Rectal smooth muscle tissue (tissue), 1 donor: ENCODE data around the gene SSX2IP.
"Not testable (repeated sequence)": the region's sequence is repeated elsewhere in the genome, so short reads cannot be mapped to it uniquely, and the experiment has no call there.

Experiments
- H3K27ac ChIP-seq: one replicate; pipeline ENCODE4 v1.7.0; 2013; ENCODE audit warnings: low read depth, low read length, inconsistent platforms
- H3K27me3 ChIP-seq: one replicate; pipeline ENCODE4 v1.7.0; 2013; ENCODE audit warnings: low read length; ENCODE audit not compliant: control insufficient read depth, insufficient read depth
- H3K36me3 ChIP-seq: one replicate; pipeline ENCODE4 v1.7.0; 2013; ENCODE audit warnings: low read length; ENCODE audit not compliant: control insufficient read depth, insufficient read depth
- H3K4me1 ChIP-seq: one replicate; pipeline ENCODE4 v1.7.0; 2013; ENCODE audit warnings: low read length; ENCODE audit not compliant: control insufficient read depth, insufficient read depth
- H3K4me3 ChIP-seq: one replicate; pipeline ENCODE4 v1.7.0; 2013; ENCODE audit warnings: low read length
- H3K9ac ChIP-seq: one replicate; pipeline ENCODE4 v1.7.0; 2013; ENCODE audit warnings: low read length

Gene SSX2IP

DNA sequence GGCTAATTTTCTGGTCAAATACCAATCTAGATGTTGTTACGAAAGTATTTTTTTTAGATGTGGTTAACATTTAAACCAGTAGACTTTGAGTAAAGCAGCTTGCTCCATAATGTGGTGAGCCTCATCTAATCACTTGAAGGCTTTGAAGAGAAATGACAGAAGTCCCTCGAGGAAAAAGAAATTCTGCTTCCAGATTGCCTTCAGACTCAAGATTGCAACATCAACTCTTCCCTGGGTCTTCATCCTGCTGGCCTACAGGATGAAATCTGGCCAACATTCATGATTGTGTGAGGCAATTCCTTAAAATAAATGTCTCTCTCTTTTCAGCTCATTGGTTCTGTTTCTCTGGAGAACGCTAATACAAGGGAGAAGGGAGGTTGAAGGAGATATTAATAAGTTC, 32.5 kb upstream of the SSX2IP start:
- no peak overlapping the region for H3K27ac ChIP-seq
- H3K27me3 ChIP-seq = no peaks in the 10 kb centered on the region
- H3K4me3 ChIP-seq = no peak overlapping the region
- H3K9ac ChIP-seq = no peak overlapping the region
- peaks cover 23% of the 10 kb centered on the region for H3K4me1 ChIP-seq
- H3K36me3 ChIP-seq = no peaks in the 10 kb centered on the region

GRCh38 chr1:84721872-84722271, 31.6 kb upstream of the SSX2IP start:
- not testable (repeated sequence) for H3K9ac ChIP-seq, H3K4me3 ChIP-seq, H3K36me3 ChIP-seq, H3K27me3 ChIP-seq
- peak overlapping the region; percentile 70 for H3K27ac ChIP-seq
- peaks cover 23% of the 10 kb centered on the region for H3K4me1 ChIP-seq

DNA sequence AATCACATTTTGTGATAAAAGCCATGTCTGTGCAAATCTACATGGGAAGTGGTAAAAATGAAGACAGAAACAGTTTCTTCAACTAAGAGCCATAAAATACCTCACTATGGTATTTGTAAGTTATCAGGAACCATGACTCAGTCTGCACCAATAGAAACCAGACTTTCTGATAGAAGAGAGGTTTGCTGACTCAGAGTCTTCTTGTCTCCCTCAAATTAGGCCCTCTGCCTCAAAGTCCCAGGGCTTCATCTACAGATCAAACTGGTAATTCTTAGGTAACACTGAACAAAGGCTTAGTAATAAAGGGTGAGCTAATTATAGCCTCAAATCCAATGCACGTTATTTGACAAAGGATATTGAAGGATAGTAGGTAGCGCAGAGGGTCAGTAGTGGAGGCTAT, 30.9 kb upstream of the SSX2IP start:
- H3K9ac ChIP-seq = no peak overlapping the region
- no peak overlapping the region for H3K4me3 ChIP-seq
- peak overlapping the region; percentile 70 for H3K27ac ChIP-seq
- H3K36me3 ChIP-seq = no peaks in the 10 kb centered on the region
- H3K4me1 ChIP-seq = peaks cover 23% of the 10 kb centered on the region
- no peaks in the 10 kb centered on the region for H3K27me3 ChIP-seq

- Histone ChIP-seq H3K27me3 (no peaks in the 10 kb centered on the region), H3K4me3 (peak overlapping the region; percentile 7), H3K9ac (no peak overlapping the region)
Measured at GRCh38 chr1:84720221-84720780, 30.0 kb upstream of the SSX2IP start.

GRCh38 chr1:84719543-84720217, 29.4 kb upstream of the SSX2IP start:
- Histone ChIP-seq H3K9ac (no peak overlapping the region), H3K4me1 (peaks cover 29% of the 10 kb centered on the region), H3K4me3 (peak overlapping the region; percentile 10), H3K36me3 (no peaks in the 10 kb centered on the region), H3K27me3 (no peaks in the 10 kb centered on the region), H3K27ac (peak overlapping the region; percentile 59)

More at GRCh38 chr1:84720221-84720780, 30.0 kb upstream of the SSX2IP start:
- no peaks in the 10 kb centered on the region for H3K36me3 ChIP-seq
- peaks cover 28% of the 10 kb centered on the region for H3K4me1 ChIP-seq
- peak overlapping the region; percentile 59 for H3K27ac ChIP-seq

DNA sequence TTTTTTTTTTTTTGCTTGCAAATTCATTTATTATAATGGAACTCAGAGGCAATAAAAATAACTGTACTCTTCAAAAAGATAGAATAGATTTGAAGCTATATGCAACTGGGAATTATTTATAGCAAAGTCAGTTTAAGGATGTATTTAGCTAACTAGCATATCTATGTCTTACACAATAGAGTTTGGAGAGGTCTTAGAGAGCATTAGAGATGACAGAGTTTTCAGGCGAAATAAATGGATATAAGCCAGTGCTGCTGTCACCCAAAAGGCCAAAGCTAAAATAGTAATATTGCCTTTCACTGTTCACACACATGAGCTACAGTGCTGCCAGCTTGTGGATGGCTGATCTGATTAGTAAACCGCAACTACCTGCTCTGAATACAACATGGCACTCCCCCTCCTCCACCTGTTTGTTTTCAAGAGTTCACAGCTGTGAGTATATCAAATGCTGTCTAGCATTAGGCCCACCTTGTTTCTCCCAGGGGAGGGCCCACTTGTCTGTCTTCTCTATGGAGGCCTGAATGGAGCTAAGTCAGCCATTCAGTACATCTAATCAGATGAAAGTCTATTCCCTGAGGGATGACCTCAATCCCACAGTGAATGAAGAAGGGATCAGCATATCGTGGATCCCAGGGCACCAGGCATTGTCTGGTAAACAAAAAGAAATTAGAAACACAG, 25.2 kb upstream of the SSX2IP start:
- H3K9ac ChIP-seq = no peak overlapping the region
- H3K4me1 ChIP-seq = peaks cover 20% of the 10 kb centered on the region
- H3K27me3 ChIP-seq = no peaks in the 10 kb centered on the region
- peak overlapping the region; percentile 17 for H3K27ac ChIP-seq
- H3K4me3 ChIP-seq = no peak overlapping the region
- no peaks in the 10 kb centered on the region for H3K36me3 ChIP-seq

DNA sequence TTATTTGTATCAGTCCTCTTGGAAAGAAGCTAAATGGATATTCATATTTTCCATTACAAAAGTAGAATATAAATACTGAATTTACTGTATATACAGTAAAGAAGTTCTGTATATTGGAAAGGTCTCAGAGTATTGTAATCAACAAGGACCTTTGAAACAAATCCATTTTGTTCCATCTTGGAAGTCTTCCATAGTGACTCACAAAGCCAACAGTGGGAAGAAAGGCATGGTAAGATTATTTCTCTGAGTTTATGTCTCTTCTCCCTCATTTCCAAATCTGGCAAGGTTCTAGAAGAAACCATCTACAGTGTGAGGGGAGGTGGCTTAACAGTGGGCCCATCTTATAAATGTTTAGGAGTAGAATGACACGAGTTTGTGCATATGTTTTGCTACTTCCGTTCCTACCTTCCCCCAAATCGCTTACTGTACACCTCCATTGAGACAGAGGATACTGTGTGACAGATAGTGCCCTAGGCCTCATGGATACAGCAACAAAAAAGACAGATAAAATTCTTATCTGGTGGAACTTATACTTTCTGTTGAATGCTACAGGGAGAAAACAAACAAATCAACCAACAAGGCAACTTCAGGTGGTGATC, 22.1 kb upstream of the SSX2IP start:
- Histone ChIP-seq H3K36me3 (no peaks in the 10 kb centered on the region), H3K9ac (no peak overlapping the region), H3K27ac (no peak overlapping the region), H3K27me3 (no peaks in the 10 kb centered on the region), H3K4me3 (no peak overlapping the region), H3K4me1 (peaks cover 12% of the 10 kb centered on the region)

DNA sequence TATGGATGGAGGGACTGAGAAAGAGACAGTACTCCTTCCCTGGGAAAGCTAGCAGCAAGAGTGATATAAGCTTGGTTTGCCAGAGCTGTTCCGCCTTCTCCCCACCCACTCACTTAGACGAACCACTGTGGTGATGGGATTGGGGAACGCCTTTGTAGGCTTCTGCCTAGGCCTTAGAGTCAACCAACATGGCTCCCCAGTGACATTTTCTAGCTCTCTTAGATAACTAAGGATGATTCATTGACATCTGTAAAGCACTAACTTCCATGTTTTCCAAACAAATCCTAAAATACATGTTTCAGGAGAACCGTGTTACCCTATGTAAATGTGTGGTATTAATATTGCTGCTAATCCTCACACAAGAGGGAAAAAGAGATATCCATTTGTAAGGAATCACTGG, 21.6 kb upstream of the SSX2IP start:
- no peaks in the 10 kb centered on the region for H3K36me3 ChIP-seq
- peak overlapping the region; percentile 3 for H3K27ac ChIP-seq
- H3K9ac ChIP-seq = no peak overlapping the region
- no peaks in the 10 kb centered on the region for H3K27me3 ChIP-seq
- H3K4me1 ChIP-seq = peaks cover 12% of the 10 kb centered on the region
- no peak overlapping the region for H3K4me3 ChIP-seq

- H3K27ac ChIP-seq = no peak overlapping the region
- H3K27me3 ChIP-seq = no peaks in the 10 kb centered on the region
- no peaks in the 10 kb centered on the region for H3K36me3 ChIP-seq
- H3K4me1 ChIP-seq = peaks cover 12% of the 10 kb centered on the region
- no peak overlapping the region for H3K9ac ChIP-seq
- H3K4me3 ChIP-seq = no peak overlapping the region
Measured at GRCh38 chr1:84711121-84711520, 20.9 kb upstream of the SSX2IP start.

GRCh38 chr1:84709131-84709530, 18.9 kb upstream of the SSX2IP start:
- Histone ChIP-seq H3K9ac (no peak overlapping the region), H3K27me3 (no peaks in the 10 kb centered on the region), H3K4me3 (no peak overlapping the region), H3K36me3 (no peaks in the 10 kb centered on the region), H3K4me1 (peaks cover 6% of the 10 kb centered on the region), H3K27ac (no peak overlapping the region)

GRCh38 chr1:84708031-84708430, 17.8 kb upstream of the SSX2IP start:
- no peaks in the 10 kb centered on the region for H3K27me3 ChIP-seq
- peaks cover 6% of the 10 kb centered on the region for H3K4me1 ChIP-seq
- H3K4me3 ChIP-seq = no peak overlapping the region
- H3K27ac ChIP-seq = no peak overlapping the region
- no peak overlapping the region for H3K9ac ChIP-seq
- no peaks in the 10 kb centered on the region for H3K36me3 ChIP-seq

DNA sequence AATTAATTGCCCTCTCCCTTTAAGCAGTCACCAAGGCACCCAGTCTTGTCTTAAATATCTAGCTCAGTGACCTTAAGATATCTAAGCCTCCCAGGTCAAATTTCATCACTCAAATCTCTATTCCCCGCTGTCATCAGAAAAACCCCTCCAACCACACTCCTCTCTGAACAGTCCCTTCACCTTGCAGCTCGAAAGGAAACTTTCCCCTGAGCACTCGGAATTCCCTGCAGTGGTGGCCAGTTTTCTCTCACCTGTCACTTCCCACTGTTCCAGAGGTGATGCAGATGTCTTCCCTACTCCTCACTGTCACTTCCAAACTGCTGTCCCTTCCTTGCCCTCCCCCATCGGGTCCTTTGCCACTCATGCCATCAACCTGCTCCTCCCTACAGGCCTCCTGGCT, 15.3 kb upstream of the SSX2IP start:
- H3K27me3 ChIP-seq = no peaks in the 10 kb centered on the region
- no peak overlapping the region for H3K4me3 ChIP-seq
- H3K9ac ChIP-seq = no peak overlapping the region
- no peaks in the 10 kb centered on the region for H3K36me3 ChIP-seq
- peaks cover 9% of the 10 kb centered on the region for H3K4me1 ChIP-seq
- H3K27ac ChIP-seq = no peak overlapping the region
